ENCODE data around the gene PRRT4.
A peak's percentile ranks its signal among the peaks of the same experiment; 100 is the strongest.

Gene PRRT4

DNA sequence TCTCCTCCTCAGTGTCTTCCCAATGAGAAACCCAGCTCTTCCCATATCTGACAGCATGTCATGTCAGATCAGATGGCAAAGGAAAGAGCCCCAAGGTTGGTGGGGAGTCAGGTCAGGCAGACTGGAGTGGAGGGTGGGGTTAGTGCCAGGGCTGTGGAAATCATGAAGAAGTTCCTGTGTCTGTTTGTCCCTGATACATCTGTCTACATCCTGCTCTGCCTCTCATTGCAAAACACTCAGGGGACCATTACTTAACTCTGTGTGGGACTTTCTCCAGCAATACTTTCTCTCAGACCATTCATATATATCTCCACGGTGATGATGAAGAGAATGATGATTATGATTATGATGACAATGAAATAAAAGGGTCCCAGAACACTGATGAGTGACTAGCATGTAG lies 3.3 kb downstream of the PRRT4 start:
- Histone ChIP-seq H3K9me3 (ENCODE audit: low read length) (no peaks in the 10 kb centered on the region), H2AFZ (ENCODE audit: low read depth, low read length) (no peak overlapping the region), H3K27me3 (ENCODE audit: insufficient read depth, low read length) (peaks cover 55% of the 10 kb centered on the region), H3K36me3 (ENCODE audit: insufficient read depth, low read length) (no peaks in the 10 kb centered on the region), H3K4me1 (ENCODE audit: insufficient read depth, low read length) (peaks cover 25% of the 10 kb centered on the region), H3K4me3 (ENCODE audit: low read length) (no peak overlapping the region)

GRCh38 chr7:128357217-128357613 lies 4.3 kb downstream of the PRRT4 start:
- peaks cover 27% of the 10 kb centered on the region for H3K4me1 ChIP-seq (ENCODE audit: insufficient read depth, low read length)
- no peaks in the 10 kb centered on the region for H3K36me3 ChIP-seq (ENCODE audit: insufficient read depth, low read length)
- H3K9me3 ChIP-seq (ENCODE audit: low read length) = no peaks in the 10 kb centered on the region
- H3K4me3 ChIP-seq (ENCODE audit: low read length) = no peak overlapping the region
- no peak overlapping the region for H2AFZ ChIP-seq (ENCODE audit: low read depth, low read length)
- peaks cover 52% of the 10 kb centered on the region for H3K27me3 ChIP-seq (ENCODE audit: insufficient read depth, low read length)

DNA sequence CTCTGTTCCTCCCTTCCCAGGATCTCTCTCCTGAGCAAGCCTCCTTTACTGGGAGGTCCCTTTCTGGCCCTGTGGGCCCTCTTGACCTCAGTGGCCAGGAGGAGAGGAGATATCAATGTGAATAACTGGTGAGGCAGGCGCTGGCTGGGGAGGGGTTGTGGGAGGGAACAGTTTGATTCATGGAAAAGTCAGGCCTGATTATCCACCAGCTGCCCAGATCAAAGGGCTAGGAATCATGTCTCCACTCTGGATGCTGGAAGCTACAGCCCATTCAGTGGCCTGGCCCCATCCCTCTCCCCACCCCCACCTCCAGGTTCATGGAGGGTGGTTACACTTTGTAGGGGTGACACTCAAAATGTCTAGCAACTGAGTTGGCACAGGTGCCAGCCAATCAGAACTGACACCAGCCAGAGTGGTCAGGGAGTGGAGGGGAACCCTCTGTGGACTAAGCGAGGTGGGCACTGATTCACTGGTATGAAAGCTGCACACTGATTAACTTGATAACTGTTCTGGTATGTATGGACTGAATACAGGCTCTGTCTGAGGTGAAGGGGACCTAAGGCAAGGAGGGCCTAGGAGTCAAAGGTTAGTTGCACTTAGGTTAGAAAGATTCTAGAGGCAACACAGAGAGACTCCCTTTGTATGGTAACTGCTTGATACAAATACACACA lies 4.8 kb downstream of the PRRT4 start:
- H3K9me3 ChIP-seq (ENCODE audit: low read length) = no peaks in the 10 kb centered on the region
- no peaks in the 10 kb centered on the region for H3K36me3 ChIP-seq (ENCODE audit: insufficient read depth, low read length)
- H3K27me3 ChIP-seq (ENCODE audit: insufficient read depth, low read length) = peaks cover 50% of the 10 kb centered on the region
- H3K4me1 ChIP-seq (ENCODE audit: insufficient read depth, low read length) = peaks cover 23% of the 10 kb centered on the region
- H2AFZ ChIP-seq (ENCODE audit: low read depth, low read length) = no peak overlapping the region
- no peak overlapping the region for H3K4me3 ChIP-seq (ENCODE audit: low read length)

- H2AFZ ChIP-seq (ENCODE audit: low read depth, low read length) = no peak overlapping the region
- H3K4me1 ChIP-seq (ENCODE audit: insufficient read depth, low read length) = peaks cover 7% of the 10 kb centered on the region
- H3K4me3 ChIP-seq (ENCODE audit: low read length) = no peak overlapping the region
- no peaks in the 10 kb centered on the region for H3K9me3 ChIP-seq (ENCODE audit: low read length)
- peaks cover 37% of the 10 kb centered on the region for H3K27me3 ChIP-seq (ENCODE audit: insufficient read depth, low read length)
- no peaks in the 10 kb centered on the region for H3K36me3 ChIP-seq (ENCODE audit: insufficient read depth, low read length)
These were observed 7.9 kb downstream of the PRRT4 start for GRCh38 chr7:128353610-128354009.

- no peaks in the 10 kb centered on the region for H3K36me3 ChIP-seq (ENCODE audit: insufficient read depth, low read length)
- peaks cover 7% of the 10 kb centered on the region for H3K4me1 ChIP-seq (ENCODE audit: insufficient read depth, low read length)
- peaks cover 33% of the 10 kb centered on the region for H3K27me3 ChIP-seq (ENCODE audit: insufficient read depth, low read length)
- H2AFZ ChIP-seq (ENCODE audit: low read depth, low read length) = no peak overlapping the region
- H3K9me3 ChIP-seq (ENCODE audit: low read length) = no peaks in the 10 kb centered on the region
- H3K4me3 ChIP-seq (ENCODE audit: low read length) = no peak overlapping the region
These were observed 8.3 kb downstream of the PRRT4 start for GRCh38 chr7:128353189-128353588.

DNA sequence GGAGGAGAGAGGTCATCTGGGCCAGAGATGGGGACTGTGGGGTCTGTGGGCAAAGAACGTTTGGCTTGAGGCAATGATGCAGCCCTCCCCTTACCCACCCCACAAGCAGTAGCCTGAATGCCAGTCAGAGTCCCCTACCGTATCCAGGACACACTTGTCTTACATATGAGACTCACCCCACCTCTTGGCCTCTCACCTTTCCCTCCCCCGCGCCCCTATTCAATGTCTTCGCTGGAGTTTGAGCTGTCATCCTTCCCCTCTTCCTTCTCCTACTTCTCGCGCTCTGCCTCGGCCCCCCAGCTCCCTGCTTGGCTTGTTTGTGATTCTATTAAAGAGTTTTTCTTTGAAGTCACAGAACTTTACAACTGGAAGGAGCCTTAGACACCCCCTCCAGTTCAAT lies 8.9 kb downstream of the PRRT4 start:
- H3K4me3 ChIP-seq (ENCODE audit: low read length) = no peak overlapping the region
- peaks cover 32% of the 10 kb centered on the region for H3K27me3 ChIP-seq (ENCODE audit: insufficient read depth, low read length)
- peaks cover 7% of the 10 kb centered on the region for H3K4me1 ChIP-seq (ENCODE audit: insufficient read depth, low read length)
- no peak overlapping the region for H2AFZ ChIP-seq (ENCODE audit: low read depth, low read length)
- no peaks in the 10 kb centered on the region for H3K36me3 ChIP-seq (ENCODE audit: insufficient read depth, low read length)
- H3K9me3 ChIP-seq (ENCODE audit: low read length) = no peaks in the 10 kb centered on the region

- no peaks in the 10 kb centered on the region for H3K36me3 ChIP-seq (ENCODE audit: insufficient read depth, low read length)
- H2AFZ ChIP-seq (ENCODE audit: low read depth, low read length) = no peak overlapping the region
- H3K27me3 ChIP-seq (ENCODE audit: insufficient read depth, low read length) = peaks cover 29% of the 10 kb centered on the region
- H3K4me3 ChIP-seq (ENCODE audit: low read length) = no peak overlapping the region
- H3K4me1 ChIP-seq (ENCODE audit: insufficient read depth, low read length) = peaks cover 7% of the 10 kb centered on the region
- no peaks in the 10 kb centered on the region for H3K9me3 ChIP-seq (ENCODE audit: low read length)
These were observed 9.3 kb downstream of the PRRT4 start for GRCh38 chr7:128352153-128352537.

DNA sequence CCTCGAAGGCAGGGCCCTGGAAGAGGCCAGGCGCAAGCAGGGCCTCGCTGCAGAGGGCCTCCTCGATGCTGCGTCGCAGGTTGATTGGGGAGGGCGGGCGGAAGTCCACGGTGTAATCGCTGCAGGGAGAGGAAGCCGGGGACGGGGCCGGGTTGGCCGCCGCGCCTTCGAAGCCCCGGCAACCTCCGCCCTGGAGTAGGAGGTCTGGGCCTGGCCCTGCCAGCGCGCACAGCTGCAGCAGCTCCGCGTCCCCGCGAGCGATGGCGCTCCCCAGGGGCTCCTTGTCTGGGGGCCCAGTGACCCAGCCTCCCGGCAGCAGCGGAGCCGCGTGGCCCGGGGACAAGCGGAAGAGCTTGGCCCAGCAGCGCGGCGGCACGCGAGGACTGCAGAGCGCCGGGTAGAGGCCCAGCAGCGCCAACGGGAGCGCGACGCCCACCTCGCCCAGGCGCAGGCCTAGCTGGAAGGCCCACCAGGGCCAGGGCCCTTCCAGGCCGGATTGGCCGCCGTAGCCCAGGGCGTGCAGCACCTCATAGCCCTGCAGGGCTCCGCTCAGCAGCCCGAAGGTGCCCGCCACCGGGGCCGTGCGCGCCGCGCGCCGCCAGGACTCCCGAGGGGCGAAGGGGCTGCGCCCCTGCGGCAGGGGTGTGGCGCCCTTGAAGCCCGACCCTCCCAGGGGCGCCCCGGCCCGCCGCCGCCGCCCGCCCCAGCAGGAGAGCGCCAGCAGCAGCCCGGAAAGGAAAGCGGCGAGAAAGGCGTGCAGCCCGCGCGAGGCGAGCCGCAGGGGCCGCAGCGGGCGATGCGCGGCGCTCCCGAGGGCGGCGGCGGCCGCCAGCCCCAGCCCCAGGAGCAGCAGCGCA lies 10.0 kb downstream of the PRRT4 start:
- no peaks in the 10 kb centered on the region for H3K9me3 ChIP-seq (ENCODE audit: low read length)
- no peak overlapping the region for H3K4me3 ChIP-seq (ENCODE audit: low read length)
- H2AFZ ChIP-seq (ENCODE audit: low read depth, low read length) = no peak overlapping the region
- H3K36me3 ChIP-seq (ENCODE audit: insufficient read depth, low read length) = no peaks in the 10 kb centered on the region
- H3K27me3 ChIP-seq (ENCODE audit: insufficient read depth, low read length) = peaks cover 29% of the 10 kb centered on the region
- peaks cover 6% of the 10 kb centered on the region for H3K4me1 ChIP-seq (ENCODE audit: insufficient read depth, low read length)

- Histone ChIP-seq H3K4me1 (ENCODE audit: insufficient read depth, low read length) (peaks cover 2% of the 10 kb centered on the region), H3K27me3 (ENCODE audit: insufficient read depth, low read length) (peaks cover 29% of the 10 kb centered on the region), H3K9me3 (ENCODE audit: low read length) (no peaks in the 10 kb centered on the region), H3K36me3 (ENCODE audit: insufficient read depth, low read length) (no peaks in the 10 kb centered on the region), H3K4me3 (ENCODE audit: low read length) (no peak overlapping the region), H2AFZ (ENCODE audit: low read depth, low read length) (no peak overlapping the region)
These were observed 10.7 kb downstream of the PRRT4 start for GRCh38 chr7:128350708-128351295.

DNA sequence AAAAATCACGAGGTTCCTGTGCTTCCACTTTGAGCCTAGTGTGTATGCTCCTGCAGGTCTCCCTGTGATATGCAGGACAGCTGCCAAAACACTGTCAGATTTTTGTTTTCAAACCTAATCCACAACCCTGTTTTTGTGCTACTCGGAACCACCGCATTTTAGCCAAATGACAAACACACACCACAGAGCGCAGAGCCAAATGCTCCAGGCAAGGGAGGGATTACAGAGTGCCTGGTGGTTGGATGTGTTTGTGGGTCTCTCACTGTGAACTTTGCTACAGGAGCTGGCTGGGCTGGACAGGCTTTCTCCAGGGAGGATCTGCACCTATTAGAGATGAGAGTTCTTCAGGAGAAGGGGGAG lies 12.0 kb downstream of the PRRT4 start:
- no peak overlapping the region for H3K4me3 ChIP-seq (ENCODE audit: low read length)
- peaks cover 25% of the 10 kb centered on the region for H3K27me3 ChIP-seq (ENCODE audit: insufficient read depth, low read length)
- no peak overlapping the region for H2AFZ ChIP-seq (ENCODE audit: low read depth, low read length)
- peaks cover 2% of the 10 kb centered on the region for H3K4me1 ChIP-seq (ENCODE audit: insufficient read depth, low read length)
- H3K36me3 ChIP-seq (ENCODE audit: insufficient read depth, low read length) = no peaks in the 10 kb centered on the region
- no peaks in the 10 kb centered on the region for H3K9me3 ChIP-seq (ENCODE audit: low read length)

- peaks cover 13% of the 10 kb centered on the region for H3K27me3 ChIP-seq (ENCODE audit: insufficient read depth, low read length)
- no peak overlapping the region for H3K4me3 ChIP-seq (ENCODE audit: low read length)
- H2AFZ ChIP-seq (ENCODE audit: low read depth, low read length) = no peak overlapping the region
- no peaks in the 10 kb centered on the region for H3K9me3 ChIP-seq (ENCODE audit: low read length)
- H3K4me1 ChIP-seq (ENCODE audit: insufficient read depth, low read length) = peaks cover 4% of the 10 kb centered on the region
- no peaks in the 10 kb centered on the region for H3K36me3 ChIP-seq (ENCODE audit: insufficient read depth, low read length)
These were observed 13.8 kb downstream of the PRRT4 start for GRCh38 chr7:128347647-128348097.

DNA sequence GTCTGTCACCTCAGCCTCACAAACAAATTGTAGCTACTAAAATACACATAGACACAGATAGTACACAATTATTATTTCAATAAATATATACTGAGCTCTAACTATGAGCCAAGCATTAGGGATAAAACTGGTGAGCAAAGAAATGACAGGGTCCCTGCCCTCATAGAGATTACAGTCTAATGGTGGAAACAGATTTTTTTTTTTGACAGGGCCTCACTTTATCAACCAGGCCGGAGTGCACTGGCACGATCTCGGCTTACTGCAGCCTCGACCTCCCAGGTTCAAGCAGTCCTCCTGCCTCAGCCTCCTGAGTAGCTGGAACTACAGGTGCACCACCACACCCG lies 17.1 kb downstream of the PRRT4 start:
- Histone ChIP-seq H3K4me1 (ENCODE audit: insufficient read depth, low read length) (peaks cover 13% of the 10 kb centered on the region), H3K9me3 (ENCODE audit: low read length) (no peaks in the 10 kb centered on the region), H3K36me3 (ENCODE audit: insufficient read depth, low read length) (peaks cover 3% of the 10 kb centered on the region), H3K4me3 (ENCODE audit: low read length) (peak overlapping the region; percentile 95), H2AFZ (ENCODE audit: low read depth, low read length) (peak overlapping the region; percentile 52), H3K27me3 (ENCODE audit: insufficient read depth, low read length) (no peaks in the 10 kb centered on the region)

All from neuron (in vitro differentiated cells).